Epithelial cell of esophagus (primary cell): ENCODE results near the gene DLGAP1.

Experiments used
- DNase-seq: peaks from one replicate; pipeline ENCODE4 v3.0.0; 2010; ENCODE audit warnings: low read depth
- H3K4me3 ChIP-seq: 2 replicates; pipeline ENCODE4 v1.5.1; 2011; ENCODE audit warnings: mild to moderate bottlenecking, low read length, control low read depth
- TF ChIP-seq, protein P1 (sequence below): IDR thresholded peaks from 2 replicates; pipeline ENCODE4 v1.5.1; 2011; ENCODE audit warnings: low read depth, mild to moderate bottlenecking, low read length, control low read depth, inconsistent platforms; ENCODE audit not compliant: insufficient read depth; ENCODE audit errors: missing control alignments

The DLGAP1 gene

DNA sequence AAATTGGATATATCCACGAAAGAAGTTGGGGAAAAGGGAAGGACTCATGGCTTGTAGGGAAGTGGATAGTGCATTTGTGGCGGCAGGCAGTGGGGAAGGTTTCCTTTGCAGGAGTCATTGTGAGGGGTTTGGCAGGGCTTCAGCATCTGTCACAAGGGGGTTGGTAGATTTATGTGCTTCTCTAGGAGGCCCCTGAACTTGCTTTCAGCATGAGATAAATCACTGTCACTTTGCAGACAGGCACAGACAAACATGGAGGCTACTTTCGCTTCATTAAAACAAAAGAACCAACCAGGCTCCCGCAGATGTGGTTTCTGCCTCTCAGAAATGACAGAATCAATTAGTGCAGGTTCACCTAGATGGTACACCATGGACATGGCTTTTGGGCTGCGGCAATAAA is 664.4 kb downstream of the DLGAP1 start:
- no peak overlapping the region for H3K4me3 ChIP-seq
- TF ChIP-seq, protein P1, sequence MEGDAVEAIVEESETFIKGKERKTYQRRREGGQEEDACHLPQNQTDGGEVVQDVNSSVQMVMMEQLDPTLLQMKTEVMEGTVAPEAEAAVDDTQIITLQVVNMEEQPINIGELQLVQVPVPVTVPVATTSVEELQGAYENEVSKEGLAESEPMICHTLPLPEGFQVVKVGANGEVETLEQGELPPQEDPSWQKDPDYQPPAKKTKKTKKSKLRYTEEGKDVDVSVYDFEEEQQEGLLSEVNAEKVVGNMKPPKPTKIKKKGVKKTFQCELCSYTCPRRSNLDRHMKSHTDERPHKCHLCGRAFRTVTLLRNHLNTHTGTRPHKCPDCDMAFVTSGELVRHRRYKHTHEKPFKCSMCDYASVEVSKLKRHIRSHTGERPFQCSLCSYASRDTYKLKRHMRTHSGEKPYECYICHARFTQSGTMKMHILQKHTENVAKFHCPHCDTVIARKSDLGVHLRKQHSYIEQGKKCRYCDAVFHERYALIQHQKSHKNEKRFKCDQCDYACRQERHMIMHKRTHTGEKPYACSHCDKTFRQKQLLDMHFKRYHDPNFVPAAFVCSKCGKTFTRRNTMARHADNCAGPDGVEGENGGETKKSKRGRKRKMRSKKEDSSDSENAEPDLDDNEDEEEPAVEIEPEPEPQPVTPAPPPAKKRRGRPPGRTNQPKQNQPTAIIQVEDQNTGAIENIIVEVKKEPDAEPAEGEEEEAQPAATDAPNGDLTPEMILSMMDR: no peak
- no peak for DNase-seq

DNA sequence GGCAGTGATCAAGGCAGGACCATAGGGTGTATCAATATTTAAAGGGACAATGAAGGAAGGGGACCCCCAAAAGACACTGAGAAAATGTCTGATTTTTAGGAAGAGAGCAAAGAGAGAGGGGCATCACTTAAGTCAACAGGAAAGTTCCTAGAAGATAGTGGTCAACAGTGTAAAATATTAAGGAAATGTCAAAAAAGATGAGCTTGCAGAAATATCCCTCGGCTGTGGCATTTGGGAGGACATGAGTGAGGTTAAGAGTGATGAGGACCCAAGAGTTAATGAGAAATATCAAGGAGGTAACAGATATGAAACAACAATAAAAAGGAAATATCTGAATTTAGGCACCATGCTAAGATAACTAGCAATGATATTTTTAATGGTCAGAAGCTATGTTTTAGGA is 665.6 kb downstream of the DLGAP1 start:
- TF ChIP-seq, protein P1: no peak
- no peak for DNase-seq
- H3K4me3 ChIP-seq: no peak overlapping the region

DNA sequence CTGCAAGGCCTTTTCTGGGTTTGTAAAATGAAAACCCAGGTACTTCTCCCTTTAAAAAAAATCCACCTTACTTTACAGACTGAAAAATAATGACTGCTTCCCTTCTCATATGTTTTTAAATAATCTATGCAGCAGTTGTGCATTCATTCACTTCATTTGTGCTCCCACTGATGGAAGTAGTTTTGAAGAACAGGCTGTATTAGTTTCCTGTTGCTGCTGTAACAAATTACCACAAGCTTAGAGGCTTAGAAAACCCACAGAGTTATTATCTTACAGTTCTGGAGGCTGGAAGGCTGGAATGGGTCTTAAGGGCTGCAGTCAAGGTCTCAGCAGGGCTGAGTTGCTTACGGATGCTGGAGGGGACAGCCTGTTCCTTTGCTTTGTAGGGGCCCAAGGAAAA is 670.2 kb downstream of the DLGAP1 start:
- DNase-seq: no peak
- TF ChIP-seq, protein P1: no peak

DNA sequence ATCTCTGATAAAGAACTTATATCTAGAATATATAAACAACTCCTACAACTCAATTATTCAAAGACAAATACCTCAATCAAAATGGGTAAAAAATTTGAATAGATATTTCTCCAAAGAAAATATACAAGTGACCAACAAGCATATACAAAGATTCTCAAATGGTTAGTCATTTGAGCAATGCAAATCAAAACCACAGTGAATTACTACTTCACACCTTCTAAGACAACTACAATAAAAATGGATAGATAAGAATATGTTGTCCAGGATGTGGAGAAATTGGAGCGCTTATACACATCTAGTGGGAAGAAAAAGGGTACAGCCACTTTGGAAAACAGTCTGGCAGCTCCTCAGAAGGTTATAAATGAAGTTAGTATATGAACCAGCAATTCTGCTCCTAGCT is 672.2 kb downstream of the DLGAP1 start:
- no peak for DNase-seq
- TF ChIP-seq, protein P1: no peak
- no peak overlapping the region for H3K4me3 ChIP-seq

More for the DNA sequence above, 670.2 kb downstream of the DLGAP1 start:
- H3K4me3 ChIP-seq: no peak overlapping the region

DNA sequence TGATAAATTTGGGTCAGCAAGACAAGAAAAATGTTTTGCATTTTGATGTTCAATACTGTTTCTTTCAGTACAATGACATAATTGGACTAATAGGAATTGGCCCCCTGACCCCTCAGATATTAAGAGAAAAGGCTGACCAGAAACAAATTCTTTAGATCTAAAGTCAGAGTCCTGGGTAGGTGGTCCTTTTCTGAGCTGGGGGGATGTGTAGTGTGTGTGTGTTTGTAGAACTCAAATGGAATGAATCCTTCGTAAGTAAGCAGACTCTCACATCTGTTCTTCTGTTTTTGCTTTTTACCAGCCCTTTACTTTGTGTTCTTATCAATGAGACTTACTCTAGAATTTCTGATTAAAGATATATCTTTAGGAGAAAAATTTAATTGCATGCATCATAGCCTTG is 677.4 kb downstream of the DLGAP1 start:
- DNase-seq: no peak
- TF ChIP-seq, protein P1: no peak
- H3K4me3 ChIP-seq: no peak overlapping the region

DNA sequence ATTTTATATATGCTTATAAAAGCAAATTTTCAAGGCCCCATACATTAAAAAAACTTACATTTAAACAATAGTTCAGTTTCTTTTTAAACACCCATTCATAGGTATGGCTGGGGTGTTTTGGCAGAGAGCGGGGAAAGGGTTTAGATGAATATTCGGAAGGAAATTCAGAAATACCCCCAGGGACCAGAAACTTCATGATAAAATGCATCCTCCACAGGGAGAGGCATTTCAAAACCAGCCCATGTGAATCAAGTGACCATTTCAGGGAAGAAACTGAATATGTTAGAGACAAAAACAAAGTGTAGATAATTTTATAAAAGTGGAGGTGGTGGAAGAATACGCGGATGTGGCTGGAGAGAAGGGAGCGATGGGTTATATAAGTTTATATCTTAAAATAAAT is 678.0 kb downstream of the DLGAP1 start:
- DNase-seq: no peak
- TF ChIP-seq, protein P1: no peak
- H3K4me3 ChIP-seq: no peak overlapping the region

DNA sequence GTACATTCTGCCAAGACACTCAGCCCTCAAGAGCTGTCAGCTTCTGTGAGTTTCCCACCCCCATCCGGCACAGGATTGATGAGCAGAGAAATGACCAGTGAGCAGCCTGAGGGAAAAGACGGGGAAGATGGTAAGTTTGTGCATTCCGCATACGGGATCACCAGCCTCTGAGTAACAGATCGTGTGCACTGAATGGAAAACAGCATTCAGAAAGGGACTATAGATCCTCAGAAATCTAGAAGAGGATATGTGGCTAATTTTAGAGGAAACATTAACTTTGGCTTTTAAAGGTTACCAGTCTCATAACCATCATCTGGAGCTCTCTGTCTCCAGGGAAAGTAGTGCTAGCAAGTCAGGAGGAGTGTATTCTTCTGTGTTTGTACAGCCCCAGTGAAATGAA is 679.1 kb downstream of the DLGAP1 start:
- TF ChIP-seq, protein P1: no peak
- no peak for DNase-seq
- H3K4me3 ChIP-seq: no peak overlapping the region
